HG03575 (cell line): Measurements from ENCODE around the gene PTH1R.

Experiments used
- ATAC-seq: cut with Tn5 transposase; IDR thresholded peaks from one replicate; pipeline ENCODE4 v1.9.1; 2021; ENCODE audit not compliant: unreplicated experiment, insufficient number of reproducible peaks, low FRiP score; ENCODE audit errors: extremely low read depth

PTH1R gene

DNA sequence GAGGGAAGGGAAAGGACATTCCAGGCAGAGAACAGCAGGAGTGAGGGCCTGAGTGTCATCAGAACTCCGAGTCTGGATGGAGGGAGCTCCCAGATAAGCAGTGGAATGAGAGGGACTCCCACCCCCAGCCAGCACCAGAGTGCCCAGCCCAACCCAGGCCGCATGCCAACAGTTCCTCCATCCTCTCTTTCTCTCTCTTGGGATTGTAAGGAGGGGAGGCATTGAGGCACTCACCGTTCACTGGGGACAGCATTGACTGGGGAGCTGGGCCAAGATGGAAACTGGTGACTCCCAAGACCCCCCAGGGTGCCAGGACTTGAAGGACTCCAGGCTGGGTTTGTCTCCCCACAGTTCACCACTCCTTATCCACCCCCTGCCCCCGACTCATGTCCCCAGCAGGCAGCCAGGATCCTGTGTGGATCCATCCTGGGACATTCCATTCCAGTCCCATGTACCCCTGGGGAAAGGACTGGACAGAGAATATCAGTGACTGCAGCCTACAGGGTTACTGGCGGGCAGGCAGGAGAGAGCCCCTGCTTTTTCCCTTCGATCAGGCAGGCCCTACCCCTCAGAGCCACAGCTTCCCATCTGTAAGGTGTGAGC is 15.7 kb downstream of the PTH1R start:
- no peak for ATAC-seq

DNA sequence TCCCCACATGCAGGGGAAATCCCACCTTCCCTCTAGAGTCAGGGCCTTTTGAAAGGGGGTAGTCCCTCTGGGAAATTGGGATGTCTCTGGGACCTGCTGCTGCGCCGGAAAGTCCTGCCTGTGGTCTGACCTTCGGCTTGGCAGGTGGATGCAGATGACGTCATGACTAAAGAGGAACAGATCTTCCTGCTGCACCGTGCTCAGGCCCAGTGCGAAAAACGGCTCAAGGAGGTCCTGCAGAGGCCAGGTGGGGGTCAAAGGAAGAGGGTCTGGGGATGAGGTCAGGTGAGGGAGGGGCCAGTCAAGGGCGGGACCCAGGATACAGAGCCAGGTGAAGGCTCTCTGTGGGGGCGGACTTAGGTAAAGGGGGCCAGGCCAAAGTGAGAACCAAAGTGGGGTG is 16.2 kb downstream of the PTH1R start:
- no peak for ATAC-seq

DNA sequence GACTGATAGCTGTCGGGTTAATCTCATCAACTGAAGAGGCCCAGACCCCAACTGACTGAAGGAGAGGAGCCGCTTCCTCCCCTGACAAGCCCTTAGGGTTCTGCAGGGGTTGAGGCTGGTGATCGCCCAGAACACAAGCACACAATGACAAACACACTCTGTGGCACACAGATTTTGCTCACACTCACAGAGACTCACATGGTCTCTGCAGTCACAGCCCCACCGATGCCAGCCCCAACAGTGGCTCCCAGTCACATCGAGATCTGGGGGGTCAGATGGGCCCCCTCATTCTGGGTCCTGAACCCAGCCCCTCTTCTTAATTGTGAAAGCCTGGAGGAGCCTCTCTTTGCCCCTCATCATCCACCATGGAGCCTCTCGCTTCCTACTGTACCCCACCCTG is 16.7 kb downstream of the PTH1R start:
- no peak for ATAC-seq

DNA sequence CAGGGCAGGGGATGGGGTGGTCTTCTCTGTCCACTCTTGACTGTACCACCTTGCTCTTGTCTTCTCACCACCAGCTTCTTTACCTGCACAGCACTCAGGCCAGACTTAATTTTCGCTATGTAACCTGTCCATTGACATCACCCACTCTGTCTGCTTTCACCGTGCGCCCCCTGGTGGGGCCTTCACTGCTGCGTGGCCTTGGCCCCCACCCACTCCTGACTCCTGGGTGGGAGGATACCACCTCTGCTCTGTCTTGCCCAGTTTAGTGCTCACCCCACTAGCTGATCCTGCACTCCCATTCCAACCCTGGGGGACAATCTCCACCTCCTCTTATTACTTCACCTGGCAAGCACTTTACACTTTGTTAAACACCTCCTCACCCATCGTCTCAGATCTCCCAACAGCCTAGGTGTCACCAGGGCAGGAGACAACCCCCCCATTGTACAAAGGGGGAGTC is 17.7 kb downstream of the PTH1R start:
- ATAC-seq = no peak

DNA sequence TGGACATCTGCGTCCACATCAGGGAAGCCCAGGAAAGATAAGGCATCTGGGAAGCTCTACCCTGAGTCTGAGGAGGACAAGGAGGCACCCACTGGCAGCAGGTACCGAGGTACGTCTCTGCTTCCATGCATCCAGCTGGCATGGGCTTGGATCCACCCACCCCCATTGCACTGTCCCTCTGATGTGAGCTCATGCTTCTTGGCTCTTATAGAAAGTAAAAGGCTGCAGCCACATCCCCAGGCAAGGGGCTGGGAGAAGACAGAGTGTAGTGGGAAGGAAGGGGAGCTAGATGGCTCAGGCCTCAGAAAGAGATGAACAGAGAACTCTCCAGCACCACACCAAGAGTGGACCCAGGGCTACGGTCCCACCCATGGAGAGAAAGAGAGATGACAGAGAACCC is 18.2 kb downstream of the PTH1R start:
- no peak for ATAC-seq

DNA sequence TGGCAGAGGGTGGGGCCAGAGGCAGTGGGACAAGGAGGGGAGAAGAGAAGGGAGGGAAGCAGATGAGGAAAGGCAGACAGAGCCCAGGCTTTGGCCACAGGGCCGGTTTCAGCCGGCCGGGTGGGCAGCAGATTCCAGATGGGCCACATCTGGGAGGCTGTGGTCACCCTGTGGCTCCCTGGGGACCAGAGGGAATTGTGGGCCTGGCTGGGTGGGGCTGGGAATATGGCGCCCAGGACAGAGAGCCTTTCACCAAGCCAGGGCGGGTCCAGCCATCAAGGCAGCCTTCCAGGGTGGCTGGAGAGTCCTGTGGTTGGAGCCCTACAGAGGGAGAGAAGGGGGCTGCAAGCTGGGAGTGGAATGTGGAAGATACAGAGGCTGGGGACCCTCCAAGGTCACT is 18.9 kb downstream of the PTH1R start:
- no peak for ATAC-seq

DNA sequence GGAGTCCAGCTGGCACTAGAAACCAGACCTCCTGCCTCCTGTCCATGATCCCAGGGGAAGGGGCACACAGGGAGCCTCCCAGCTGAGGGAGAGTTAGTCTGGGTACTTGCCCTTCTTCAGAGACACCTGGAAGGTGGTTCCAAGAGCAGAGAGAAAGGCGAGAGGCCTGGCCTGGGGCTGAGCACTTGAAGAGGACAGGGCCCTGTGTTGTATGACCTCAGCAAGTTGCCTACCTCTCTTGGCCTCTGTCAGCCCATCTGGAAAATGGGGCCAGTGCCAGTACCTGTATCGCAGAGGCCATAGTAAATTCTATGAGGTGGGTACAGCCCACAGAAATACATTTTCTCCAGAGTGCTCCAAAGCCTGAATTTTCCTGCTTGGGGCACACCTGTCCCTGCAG is 19.5 kb downstream of the PTH1R start:
- no peak for ATAC-seq

DNA sequence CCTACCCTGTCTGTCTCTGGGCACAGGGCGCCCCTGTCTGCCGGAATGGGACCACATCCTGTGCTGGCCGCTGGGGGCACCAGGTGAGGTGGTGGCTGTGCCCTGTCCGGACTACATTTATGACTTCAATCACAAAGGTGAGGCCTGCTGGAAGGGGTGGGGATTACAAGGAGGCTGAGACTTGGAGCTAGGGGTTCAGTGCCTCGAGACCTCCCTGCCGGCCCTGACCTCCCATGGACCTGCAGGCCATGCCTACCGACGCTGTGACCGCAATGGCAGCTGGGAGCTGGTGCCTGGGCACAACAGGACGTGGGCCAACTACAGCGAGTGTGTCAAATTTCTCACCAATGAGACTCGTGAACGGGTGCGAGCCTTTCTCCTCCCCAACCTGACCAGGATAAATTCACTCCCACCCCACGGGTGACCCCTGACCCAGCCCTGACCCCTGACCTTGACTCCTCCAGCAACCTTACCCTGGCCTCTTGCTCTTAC is 20.4 kb downstream of the PTH1R start:
- ATAC-seq = no peak

DNA sequence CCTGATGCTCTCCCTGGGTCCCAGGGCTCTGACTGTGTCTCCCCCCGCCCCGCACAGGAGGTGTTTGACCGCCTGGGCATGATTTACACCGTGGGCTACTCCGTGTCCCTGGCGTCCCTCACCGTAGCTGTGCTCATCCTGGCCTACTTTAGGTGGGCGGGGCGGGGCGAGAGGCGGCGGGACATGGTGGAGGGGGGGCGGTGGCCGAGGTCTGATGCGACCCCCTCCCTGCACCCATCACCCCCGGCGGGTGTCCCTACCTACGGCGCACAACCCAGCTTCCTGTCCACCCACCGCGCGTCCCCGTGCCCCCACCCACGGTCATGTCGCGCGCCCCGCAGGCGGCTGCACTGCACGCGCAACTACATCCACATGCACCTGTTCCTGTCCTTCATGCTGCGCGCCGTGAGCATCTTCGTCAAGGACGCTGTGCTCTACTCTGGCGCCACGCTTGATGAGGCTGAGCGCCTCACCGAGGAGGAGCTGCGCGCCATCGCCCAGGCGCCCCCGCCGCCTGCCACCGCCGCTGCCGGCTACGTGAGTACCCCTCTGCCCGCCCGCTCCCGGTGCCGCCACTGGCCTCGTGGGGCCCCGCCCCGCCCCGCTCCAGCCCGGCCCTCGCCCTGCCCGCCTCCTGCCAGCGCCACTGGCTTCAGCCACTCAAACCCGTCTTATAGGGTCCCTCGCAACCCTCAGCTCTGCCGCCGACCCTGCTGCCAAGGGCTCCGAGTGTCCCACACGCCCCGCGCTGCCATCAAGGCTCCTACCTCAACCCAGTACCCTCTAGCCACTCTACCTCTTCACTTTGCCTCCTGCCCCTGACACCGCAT is 21.0 kb downstream of the PTH1R start:
- ATAC-seq = no peak

DNA sequence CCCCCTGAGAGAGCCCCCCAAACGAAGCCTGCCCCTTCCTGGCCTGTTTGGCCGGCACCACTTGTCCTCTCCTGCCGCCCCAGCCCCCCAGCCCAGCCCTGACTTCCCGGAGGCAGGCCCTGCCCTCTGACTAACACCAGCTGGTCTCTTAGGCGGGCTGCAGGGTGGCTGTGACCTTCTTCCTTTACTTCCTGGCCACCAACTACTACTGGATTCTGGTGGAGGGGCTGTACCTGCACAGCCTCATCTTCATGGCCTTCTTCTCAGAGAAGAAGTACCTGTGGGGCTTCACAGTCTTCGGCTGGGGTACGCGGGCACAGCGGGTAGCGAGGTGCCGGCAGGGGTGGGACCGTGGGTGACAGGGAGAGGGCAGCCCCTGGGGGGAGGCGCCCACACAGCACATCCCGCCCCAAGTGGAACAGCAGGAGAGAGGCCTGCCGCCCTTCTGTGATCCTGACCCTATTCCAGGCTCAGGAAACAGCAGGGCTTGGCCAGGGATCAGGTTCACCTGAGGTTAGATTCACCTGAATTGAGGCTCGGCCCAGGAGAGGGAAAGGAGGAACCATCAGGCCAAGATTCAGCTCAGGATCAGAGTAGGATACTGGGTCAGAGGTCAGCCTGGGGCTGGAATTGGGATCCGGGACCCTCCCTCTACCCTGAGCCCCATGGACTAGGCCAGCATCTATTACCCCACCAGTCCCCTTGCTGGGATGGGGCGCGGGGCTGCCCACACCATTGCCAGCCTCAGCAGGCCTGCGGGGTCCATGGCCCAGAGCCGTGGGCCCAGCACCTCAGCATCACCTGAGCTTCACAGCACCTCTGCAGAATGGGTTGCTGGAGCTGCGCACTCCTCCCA is 21.9 kb downstream of the PTH1R start:
- ATAC-seq = no peak

DNA sequence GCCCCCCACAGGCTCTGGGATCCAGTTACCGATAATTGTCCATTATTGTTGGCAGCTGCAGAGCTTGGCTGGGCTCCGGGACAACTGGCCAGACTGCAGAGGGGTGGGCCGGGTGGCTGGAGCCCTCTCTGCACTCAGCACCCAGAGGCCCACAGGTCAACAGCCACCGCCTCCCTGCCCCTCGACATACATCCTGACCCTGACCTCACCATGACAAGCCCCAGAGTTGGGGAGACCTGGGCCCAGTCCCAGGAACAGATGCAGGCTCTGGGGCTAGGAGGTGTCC is 22.4 kb downstream of the PTH1R start:
- no peak for ATAC-seq

DNA sequence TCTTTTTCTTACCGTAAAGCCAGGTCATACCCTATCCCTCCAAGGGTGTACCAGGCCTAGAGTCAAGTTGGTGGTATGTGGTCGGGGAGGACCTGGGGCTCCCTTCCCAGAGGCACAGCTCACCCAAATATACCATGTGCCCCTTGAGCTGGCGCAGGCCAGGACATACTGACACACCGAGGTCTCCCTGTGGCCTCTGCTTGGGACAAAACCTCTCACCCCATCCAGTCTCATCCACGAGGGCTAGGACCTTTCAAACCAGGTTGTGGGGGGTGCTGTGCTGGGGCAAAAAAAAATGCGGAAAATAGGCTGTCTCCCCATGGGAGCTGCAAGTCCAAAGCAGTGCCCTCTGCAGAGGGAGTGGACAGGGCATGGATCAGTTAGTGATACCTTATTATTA is 22.8 kb downstream of the PTH1R start:
- no peak for ATAC-seq

DNA sequence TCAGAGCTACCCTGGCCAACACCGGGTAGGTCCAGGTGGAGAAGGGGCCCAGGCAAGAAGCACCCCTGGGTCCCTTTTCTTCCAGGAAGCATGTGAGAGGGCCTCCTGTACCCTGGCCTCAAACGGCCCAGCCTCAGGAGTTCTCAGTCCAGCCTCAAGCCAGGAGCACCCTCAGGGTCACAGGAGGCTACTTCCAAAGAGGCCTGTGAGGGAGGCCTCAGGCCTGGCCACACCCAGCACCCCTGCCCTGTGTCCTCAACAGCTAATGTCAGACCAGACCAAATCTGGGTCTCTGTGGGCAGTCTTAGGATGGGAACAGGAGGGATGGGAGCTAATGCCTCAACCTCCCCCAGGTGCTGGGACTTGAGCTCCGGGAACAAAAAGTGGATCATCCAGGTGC is 23.5 kb downstream of the PTH1R start:
- no peak for ATAC-seq

DNA sequence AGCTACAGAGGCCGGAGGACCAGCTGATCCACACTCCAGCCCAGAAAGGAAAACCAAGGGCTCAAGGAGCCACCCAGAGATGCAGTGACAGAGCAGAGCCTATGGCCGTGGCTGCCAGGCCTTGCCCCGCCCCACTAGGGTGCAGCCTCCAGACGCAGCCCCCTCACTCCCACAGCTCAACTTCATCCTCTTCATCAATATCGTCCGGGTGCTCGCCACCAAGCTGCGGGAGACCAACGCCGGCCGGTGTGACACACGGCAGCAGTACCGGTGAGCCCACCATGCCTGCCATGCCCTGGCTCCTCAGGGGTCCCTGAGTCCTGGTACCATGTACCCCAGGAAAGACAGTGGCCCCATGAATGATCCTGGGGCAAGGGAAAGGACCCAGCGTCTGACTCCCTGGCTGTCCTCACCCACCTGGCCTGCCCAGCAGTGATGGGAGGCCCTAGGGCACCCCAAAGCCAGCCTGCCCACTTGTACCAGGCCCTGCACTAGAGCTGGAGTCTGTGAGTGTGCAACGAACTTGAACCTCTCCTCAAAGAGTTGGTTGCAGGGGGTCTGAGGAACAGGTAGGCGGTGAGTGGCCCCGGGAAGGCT is 24.2 kb downstream of the PTH1R start:
- no peak for ATAC-seq

DNA sequence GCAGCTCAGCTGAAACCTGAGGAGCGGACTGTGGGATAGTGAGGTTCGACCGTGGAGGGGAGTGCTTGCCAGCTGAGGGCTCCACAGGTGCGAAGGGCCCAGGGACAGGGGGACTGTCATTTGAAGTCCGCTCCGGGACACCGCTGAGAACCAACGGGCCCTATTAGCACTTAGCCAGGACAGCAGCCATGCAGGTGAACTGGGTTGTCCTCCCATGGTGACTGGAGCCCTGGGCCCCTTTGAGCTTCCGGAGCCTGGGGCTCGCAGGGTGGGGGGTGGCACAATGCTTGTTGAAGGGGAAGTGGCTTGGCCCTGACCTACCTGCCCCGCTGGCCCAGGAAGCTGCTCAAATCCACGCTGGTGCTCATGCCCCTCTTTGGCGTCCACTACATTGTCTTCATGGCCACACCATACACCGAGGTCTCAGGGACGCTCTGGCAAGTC is 24.7 kb downstream of the PTH1R start:
- ATAC-seq = no peak

DNA sequence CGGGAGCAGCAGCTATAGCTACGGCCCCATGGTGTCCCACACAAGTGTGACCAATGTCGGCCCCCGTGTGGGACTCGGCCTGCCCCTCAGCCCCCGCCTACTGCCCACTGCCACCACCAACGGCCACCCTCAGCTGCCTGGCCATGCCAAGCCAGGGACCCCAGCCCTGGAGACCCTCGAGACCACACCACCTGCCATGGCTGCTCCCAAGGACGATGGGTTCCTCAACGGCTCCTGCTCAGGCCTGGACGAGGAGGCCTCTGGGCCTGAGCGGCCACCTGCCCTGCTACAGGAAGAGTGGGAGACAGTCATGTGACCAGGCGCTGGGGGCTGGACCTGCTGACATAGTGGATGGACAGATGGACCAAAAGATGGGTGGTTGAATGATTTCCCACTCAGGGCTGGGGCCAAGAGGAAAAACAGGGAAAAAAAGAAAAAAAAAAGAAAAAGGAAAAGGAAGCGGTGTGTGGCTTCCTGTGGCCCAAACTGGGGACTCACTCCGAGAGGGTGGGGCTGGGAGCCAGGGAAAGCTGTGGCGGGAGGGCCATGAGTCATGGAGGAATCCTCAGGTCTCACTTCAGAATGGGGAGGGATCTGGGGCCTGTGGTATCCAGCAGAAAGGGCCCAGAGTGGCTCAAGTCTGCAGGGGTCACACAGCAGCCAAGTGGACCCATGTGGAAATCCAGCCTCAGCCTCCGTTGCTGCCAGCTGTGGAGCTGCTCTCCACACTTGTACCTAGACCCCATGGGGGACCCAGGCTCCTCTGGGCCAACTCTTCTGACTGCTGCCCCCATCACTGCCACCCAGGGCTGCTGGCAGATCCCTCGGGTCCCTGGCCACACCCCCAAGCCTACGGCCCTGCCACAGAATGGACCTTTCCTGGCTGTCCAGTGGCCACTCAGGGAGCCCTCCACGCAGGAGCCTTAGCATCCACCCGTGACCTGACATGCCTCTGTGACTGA is 26.1 kb downstream of the PTH1R start:
- no peak for ATAC-seq

DNA sequence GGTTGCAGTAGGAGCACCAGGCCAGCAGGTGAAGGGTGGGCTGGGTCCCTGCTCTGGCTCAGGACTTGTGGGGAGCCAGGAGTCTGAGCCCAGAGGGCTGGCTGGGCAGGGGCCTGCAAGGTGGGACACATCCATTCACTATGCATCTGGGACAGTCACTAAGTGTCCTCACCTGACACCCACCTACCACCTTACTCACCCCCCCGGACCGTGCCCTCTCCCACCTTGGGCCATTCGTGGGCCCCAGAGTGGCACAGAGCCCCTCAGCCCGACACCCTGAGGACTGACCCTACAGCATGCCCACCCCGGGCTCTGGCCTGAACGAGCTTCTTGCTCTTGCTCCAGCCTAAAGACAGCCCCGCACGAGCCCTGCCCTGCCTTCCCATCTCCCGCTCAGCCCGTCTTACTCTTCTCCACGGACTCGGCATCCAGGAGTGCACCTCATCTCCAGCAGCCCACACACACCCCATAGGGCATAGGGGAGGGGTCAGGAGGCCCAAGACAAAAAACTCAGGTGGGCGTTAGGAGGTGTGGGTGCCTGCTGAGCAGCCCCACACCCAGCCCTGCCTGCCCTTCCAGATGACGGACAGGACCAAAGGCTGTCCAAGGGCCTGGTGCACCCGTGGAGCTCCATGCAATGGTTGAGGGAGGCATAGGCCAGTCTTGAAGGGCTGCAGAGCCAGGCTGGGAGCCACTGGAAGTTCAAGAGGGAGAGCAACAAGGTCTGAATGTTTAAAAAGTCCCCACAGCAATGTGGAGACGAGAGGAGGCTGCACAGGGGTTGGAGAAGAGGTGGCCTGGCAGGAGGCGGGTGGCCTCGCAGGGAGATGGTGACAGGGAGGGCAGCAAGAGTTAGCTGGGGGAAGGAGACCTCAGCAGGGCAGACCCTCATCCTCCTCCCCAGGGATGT is 27.0 kb downstream of the PTH1R start:
- no peak for ATAC-seq

DNA sequence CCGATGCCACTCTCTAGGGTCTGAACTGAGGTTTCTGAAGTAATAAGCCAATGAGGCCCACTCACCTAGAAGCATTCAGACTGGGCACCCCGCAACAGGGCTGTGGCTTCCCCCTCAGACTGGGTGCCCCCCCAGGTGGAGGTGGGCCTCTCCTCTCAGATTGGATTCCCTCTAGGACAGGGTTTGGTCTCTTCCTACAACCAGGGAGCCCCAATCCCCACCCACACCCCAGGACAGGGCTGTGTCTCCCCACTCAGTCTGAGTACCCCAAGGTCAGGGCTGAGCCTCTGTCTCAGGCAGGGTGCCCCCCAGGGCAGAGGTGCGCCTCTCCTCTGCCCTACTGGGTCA is 27.7 kb downstream of the PTH1R start:
- ATAC-seq = no peak
